Measurements from ENCODE around the gene ANKRD28.

The ANKRD28 gene

DNA sequence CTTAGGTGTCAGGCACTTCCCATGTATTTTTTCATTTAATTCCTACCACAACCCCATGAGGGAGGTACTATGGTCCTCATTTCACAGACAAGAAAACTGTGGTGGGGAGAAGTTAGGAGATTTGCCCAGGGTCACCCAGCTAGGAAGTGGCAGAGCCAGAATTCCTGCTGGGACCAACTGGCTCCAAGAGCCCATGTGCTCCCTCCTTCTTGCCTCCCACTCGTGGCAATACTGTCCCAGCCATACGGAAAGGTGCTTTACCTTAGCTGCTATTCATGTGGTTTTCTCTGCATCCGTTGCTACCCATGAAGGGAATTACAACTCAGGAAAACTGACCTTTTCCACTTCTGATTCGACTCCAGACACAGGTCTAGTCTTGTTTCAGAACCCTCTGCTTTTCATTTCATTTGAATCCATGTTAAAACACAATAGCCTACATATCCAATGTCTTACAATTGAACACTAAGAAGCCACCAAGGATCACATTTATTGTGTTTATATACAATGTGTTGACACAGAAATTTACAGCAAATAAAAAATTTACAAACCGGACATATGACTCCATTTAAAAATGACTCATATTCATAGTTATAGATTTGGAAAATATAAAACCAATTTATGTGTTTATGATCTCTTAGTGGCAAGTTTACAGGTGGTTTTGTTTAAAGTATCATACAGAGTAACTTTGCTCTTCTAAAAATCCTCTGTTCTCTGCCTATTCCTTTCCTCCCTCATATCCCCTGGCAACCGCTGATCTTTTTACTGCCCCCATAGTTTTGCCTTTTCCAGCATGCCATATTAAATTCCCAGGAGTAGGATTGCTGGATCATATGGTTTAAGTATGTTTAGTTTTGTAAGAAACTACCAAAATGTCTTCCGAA is 137.5 kb downstream of the ANKRD28 start:
- DNase-seq: no peak

DNA sequence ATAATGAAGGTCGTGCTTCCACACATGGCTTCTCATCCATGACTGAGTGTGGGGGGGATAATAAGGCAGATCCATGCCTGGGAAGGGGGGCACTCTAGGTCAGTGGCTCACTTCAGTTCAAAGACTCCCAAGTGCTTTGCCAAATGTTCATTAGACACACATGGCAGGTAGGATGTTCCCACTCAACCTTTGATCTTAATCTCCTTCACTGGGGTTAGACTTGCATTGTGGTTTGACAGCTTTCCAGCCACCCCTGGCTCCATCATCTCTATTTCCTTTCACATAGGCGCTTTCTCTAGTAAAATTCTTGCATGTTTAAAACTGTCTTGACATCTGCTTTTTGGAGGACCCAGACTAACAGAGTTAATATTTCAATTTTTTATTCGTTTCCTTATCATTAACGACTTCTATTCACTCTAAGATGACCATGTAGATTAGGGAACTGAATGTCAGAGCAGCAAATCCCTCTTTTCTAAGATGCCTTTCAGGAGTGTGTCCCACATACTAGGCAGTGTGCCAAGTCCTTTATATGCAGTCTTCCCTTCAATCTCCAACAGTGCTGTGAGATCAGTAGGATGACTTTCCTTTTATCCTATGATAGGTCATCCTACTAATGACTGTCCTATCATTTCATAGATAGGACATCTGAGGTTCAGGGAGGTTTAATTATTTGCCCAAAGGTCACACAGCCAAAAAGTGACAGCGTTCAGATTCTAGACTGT is 138.4 kb downstream of the ANKRD28 start:
- no peak for DNase-seq

DNA sequence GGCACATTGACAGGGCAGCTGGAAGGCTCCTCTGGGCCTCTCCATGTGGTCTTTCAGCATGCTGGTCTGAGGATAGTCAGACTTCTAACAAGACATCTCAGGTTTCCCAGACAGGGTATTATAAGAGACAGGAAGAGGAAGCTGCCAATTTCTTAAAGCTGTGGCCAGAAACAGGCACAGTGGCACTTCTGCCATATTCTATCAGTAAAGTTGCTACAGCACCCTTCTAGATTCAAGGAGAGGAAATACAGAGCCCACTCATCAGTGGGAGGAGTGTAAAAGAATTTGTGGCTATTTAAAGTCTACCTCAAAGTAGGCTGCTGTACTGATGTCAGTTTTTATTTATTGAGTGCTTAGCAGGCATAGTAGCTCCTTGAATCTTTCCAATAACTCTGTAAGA is 140.8 kb downstream of the ANKRD28 start:
- DNase-seq: no peak

DNA sequence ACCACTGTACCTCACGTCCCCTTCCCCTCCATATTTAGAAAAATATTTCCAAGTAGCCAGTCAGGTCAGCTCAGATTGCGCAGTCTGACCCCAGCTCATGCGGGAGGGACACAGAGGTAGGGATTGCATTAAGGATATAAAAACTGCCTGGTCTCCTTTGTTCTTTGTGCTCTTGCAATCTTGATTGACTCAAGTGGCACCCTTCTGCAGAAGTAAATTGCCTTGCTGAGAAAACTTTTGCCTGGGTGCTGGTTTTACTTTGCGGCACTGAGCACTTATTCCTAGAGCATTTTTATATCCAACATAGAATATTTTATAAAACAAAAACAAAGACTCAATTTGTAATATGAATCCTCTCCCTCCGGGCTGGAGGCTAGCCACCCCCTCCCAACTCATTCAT is 141.4 kb downstream of the ANKRD28 start:
- DNase-seq: no peak

DNA sequence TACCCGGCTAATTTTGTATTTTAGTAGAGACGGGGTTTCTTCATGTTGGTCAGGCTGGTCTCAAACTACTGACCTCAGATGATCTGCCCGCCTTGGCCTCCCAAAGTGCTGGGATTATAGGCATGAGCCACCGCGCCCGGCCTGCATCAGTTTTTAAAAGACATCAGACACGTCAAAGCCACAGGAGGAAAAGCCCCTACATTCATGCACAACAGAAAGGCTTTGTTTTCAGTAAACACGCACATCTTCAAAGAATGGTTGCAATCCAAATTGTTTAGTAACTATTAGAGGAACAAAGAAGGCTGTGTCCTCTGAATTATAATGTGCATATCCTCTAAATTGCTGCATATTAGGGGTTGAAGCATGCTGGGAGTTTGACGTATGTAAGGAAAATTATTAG is 142.9 kb downstream of the ANKRD28 start:
- no peak for DNase-seq

DNA sequence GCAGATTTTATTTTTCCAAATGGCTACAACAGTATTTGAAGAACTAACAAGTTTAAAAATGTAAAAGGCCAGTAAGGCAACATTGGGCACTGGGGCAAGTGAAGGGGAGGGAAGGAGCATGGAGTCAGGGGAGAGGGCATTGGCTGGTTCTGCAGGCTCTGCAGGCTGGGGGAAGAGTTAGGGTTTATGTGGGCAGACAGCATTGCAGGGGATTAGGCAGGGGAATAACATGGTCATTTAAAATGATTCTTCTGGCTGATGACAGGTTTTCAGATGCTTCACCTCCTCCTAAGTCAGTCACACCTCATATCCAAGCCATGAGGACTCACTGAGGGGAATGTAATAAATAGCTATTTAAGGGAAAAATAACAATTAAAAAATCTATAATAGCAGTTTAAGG is 143.7 kb downstream of the ANKRD28 start:
- no peak for DNase-seq

DNA sequence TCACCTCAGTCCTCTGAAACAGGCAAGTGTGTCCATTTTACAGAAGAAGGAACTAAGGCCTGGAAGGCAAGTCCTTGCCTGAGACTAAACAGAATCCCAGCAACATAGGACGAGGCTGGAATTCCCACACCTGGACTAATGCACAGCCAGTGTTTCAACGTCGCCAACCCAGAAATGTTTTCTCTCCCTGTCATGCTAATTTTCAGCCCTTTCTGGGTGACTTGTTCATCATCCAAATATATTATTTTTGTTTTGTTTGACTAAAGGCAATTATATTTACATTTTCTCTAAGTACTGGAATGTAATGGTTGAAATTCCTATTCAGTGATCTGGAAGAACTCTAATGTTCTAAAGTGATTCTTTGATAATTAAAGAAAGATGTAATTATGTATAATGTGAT is 144.5 kb downstream of the ANKRD28 start:
- DNase-seq: no peak

DNA sequence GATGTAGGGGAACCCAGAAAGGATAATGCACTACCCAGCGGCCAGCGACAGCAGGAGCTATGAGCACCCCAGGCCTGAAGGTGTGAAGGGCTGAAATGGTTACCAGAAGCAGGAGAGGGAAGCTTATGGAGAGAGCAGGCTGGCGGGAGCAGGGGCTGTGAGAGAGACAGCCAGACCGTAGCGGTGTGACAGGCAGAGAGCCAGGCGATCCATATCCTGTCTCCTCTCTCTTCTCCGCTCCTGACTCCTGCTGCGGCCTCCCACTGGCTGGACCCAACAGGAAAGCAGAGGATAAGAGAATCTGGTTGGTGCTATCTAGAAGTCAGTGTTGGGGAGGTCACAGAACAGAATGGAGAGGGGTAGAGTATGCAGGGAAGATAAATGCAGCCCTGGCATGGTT is 146.4 kb downstream of the ANKRD28 start:
- DNase-seq: no peak

DNA sequence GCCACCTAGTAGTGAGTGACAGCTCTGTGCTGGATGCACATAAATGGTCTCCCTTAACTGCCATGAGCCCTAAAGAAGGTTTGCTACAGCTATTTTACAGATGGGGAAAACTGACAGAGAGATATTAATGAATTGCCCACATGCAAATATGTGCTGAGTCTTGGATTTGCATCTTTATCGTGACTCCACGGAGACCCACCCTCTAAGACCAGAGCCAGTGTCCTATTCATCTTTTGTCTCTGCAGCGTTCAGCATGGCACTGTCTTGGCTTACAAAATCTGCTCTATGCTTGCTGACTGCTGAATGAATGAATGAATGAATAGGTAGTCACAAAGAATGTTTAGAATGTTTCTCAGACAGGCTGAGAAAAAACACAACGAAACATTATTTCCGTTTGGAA is 147.9 kb downstream of the ANKRD28 start:
- no peak for DNase-seq

DNA sequence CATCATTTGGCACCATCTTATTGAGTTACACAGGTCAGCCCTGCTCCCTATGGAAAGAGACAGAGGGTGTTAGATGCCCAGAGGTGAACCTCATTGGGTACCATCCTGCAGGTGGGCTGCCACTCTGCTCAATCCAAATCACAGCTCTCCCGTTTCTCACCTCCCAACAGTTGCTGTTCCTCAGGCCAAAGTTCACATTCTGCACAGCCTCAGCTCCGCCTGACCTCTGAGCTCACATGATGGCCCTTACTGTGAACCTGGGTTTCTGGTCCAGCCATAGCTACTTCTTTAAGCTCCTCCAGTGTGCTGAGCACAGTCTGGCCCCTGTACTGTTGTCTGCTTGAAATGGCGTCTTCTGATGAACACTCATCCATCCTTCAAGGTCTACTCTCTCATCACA is 148.4 kb downstream of the ANKRD28 start:
- no peak for DNase-seq

DNA sequence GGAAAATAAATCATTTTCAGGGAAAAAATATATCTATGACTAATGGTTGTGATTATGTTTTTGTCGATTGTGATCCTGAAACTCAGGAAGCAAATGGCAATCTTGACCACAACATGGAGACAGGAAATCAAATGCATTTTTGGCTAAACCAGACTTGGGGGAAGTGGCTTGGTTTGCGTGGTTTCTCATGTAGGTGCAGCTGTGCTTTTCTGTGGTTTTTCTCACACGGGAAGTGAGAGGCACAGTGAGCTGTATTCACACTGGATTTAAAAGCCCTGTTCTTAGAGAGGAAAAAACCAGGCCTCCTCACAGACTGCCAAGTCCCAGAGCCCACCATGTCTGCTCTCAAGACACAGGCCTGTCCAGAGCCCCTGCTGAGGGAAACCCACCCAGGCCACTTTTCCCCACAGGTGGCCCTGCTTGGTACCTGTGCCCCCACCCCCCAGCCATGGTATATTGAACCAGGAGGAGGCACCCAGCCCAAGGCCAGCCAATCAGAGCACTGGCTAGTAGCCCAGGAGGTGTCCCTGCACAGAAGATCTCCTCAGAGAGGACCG is 150.1 kb downstream of the ANKRD28 start:
- no peak for DNase-seq

DNA sequence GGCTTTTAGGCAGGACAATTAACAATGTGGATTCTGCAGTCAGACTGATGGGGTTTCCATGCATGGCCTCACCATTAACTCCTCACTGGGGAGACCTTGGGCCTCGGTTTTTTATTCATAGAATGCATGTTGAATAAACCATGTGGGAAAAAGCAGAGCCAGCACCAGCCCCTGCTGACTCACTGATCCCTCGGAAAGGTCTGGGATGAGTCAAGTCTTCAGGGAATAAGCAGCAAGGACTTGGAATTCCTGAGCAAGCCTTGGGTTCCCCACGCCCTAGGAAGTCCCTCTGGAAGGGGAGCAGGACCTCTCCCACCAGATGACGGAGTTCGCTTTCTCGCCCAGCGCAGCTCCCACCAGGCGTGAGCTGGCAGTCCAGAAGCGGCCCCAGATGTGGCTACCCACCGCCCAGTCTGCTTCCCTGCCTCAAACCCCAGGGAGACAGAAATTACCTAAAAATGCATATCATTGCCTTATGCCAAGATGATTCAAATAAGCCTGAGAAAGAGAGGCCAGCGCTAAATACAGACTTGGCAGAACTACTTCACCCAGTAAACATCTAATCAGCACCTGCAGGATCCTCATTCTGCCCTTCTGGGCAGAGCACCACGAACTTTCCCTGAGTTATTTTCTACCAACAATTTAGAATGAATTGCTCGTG is 150.8 kb downstream of the ANKRD28 start:
- DNase-seq: no peak

DNA sequence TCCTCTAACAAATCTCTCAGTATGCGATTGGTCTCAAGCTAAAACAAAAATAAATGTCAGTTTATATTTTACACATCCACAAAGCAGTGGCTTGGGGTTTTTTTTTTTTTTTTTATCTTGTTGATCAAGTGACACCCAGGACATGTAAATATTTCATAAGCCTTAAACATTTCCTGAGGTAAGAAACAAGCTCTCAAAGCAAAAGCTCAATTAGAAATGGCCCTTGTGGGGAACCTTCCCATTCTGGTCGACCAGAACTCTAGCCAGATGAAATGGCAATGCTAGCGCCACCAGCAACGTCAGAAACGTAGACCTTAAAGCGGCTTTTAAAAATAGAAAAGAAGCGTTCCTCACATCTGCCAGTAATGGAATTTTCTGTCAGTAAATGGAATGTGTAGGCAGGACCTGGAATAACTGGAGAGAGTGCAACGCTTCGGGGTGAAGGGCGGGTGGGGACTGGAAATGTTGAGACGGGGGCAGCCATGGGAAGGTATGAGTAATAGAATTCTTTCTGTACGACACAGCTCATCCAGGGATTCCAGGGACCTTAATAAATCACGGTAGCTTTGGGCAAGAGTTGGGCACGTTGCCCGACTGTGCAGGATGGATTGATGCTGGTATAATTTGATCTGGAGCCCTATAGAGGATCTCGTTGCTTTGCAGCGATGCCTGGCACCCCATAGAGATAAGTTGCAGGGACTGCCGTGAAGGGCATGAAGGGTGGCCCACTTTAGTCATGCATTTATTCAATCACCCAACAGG is 151.9 kb downstream of the ANKRD28 start:
- no peak for DNase-seq

DNA sequence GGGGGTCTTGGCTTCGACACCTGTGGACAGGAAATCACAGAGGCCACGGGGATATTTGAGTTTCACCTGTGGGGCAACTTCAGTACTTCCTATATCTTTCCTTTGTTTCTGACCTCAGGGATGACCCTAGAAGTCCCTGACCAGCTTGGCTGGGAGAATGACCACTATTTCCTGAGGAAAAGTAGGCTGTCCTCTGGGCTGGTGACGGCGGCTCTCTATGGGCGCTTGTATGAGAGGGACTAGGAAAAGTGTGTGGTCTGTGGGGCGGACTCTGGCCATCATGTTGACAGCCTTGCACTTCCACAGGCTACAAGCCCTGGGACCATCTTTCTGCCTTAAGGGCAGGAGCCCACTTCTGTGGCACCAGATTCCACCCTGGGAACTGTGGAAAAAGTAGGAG is 152.5 kb downstream of the ANKRD28 start:
- no peak for DNase-seq

DNA sequence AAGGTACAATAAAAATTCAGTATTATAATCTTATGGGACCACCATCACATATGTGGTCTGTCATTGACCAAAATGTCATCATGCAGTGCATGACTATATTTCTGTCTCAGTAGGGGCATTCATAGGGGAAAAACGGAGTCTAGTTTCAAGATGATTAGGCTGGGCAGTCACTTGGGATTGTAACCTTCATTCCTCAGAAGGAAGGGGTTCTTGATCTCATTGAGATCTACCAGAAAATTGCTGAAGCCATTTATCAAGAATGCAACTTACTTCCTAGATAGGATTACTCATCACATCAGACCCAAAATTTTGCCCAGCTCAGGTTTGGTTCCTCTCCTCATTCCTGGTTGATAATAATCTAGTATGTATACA is 158.9 kb downstream of the ANKRD28 start:
- DNase-seq: no peak

DNA sequence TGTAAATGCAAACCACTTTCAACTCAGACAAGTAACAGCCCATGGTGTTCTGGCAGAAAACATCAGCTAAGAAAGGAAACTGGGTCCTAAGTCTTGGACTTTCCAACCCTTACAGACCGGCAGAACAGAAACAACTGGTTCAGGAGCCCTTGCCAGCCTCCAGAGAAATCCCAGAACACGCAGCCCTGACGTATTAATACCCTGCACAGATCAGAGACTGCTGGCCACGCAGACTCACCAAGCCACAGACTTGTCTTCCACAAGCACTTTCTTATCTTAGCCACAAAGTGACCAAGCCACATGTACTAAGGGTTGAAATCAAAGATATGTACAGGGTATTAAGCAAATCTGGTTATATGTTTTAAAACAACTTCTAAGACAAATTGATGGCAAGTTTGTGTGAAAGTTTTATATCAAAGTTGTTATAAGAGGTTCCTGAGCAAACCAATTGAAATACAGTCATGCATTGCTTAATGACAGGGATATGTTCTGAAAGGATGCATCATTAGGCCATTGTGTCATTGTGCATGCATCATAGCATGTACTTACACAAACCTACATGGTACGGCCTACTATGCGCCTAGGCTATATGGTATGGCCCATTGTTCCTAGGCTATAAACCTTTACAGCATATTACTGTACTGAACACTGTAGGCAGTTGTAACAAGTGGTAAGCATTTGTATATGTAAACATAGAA is 159.4 kb downstream of the ANKRD28 start:
- DNase-seq: no peak

DNA sequence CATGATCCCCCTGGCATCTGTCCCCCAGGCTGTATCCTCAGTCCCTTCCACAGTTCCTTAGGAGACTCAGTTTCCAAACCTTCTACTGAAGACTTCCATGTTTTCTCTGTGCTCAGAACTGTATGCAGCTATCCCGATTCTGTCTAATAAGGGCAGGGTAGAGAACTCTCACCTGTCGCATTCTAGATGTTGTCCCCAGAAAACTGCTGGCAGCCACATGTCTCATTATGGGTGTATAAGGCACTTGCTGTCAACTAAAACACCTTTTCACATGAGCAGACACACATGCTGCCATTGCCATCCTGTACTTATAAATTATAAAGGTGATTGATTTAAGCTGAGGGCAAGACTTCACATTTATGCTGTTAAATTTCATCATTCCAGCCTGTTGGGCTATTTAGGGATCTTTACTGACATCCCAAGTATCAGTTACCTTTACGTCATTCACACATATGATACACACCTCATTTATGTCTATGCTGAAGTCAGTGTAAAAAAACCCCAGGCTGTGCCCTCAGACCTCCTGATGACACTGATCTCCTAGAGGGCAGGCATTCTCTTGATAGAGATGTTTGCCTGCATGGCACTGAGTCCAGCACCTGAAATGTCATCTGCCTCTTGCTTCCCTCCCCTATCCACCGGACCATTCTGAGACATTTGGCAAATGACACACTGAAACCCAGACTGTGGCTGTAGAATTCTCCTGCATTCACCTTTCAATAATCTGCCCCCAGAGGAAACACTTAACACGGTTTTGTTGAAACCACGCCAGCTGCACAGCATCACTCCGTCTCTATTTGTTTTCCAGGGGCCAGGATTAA is 160.4 kb downstream of the ANKRD28 start:
- no peak for DNase-seq

DNA sequence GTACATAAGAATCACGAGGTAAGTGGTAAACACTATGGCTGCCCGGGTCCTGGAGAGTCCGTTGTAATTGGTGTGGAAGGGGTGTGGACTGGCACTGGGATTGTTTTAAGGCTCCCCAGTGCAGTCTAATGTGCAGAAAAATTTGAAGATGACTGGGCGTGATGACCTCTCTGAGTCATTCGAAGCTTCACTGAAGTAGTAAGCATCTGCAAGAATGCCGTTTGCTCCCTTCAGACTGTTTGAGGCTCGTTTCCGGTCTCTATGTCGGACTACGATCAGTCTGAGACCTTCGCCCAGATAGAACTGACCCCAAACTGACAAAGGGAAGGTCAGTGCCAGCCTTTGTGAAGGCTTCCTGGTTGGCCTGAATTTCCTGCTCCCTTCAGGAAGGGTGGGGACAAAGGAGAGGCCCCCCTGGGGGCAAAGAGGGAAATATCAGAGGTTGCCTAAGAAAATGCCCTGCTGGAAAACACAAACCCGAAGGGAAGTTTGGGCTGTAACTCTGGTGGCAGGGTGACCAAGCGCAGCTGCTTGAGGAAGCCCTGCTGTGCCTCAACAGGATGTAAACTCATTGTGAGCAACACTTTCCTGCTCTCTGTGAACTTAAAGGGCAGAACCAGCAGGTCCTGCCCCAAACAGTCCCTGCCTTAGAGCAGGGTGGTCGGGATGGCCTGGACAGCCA is 161.6 kb downstream of the ANKRD28 start:
- no peak for DNase-seq

DNA sequence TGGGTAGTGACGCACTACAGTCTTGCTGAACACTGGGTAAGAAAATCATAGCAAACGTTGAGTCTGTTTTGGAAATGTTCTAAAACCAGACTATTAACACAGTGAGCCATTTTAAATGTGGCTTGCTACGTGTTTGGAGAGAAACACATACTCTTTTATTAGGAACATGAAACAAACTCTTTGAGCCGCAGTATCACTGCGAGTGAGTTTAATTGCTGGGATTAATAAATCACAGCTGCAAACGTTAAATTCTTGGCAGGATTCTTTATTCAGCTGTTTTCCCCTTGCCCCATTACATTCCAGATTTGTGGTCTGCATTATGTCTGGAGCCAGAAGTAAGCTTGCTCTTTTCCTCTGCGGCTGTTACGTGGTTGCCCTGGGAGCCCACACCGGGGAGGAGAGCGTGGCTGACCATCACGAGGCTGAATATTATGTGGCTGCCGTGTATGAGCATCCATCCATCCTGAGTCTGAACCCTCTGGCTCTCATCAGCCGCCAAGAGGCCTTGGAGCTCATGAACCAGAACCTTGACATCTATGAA is 162.6 kb downstream of the ANKRD28 start:
- no peak for DNase-seq

DNA sequence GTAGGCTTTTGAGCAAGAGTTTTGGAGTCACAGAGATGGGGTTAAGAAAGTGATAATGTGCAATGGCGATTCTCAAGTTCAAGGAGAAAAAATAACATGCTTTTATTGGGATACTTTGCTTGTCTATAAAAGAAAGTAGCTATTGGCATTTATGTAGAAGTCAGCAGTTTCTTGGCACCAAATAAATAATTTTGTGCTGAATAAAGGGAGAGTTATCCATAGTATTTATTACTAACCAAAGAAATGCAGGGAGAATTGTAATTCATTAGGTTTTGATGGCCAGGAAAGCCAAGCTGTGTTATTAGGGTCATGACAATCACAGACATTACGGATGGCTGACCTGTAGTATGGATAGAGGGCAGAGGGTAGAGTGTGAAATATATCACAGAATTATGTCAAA is 163.1 kb downstream of the ANKRD28 start:
- no peak for DNase-seq
